Astrocyte of the cerebellum (primary cell): ENCODE results near the gene HIPK2.

Experiments
- DNase-seq: peaks from one replicate; pipeline ENCODE4 v3.0.0-alpha.2; 2011; ENCODE audit warnings: low read depth
- H3K4me3 ChIP-seq: 2 replicates; pipeline ENCODE4 v1.5.1; 2011; ENCODE audit warnings: mild to moderate bottlenecking, low read depth, low read length, moderate library complexity
- CTCF ChIP-seq: IDR thresholded peaks from 2 replicates; pipeline ENCODE4 v1.5.1; 2012; ENCODE audit warnings: low read length, low read depth, moderate library complexity, mild to moderate bottlenecking; ENCODE audit errors: missing control alignments
- in situ Hi-C: cut with HindIII; loops from 2 replicates; pipeline ENCODE4 v1.10.0; 2017; ENCODE audit warnings: low sequenced_read_pairs

HIPK2 gene

GRCh38 chr7:139657725-139658124, 120.1 kb downstream of the HIPK2 start:
- in situ Hi-C loops = no loop called here
- H3K4me3 ChIP-seq = no peak overlapping the region
- no peak for DNase-seq
- no peak for TF ChIP-seq CTCF

GRCh38 chr7:139656387-139656786, 121.4 kb downstream of the HIPK2 start:
- in situ Hi-C loops = no loop called here
- no peak for TF ChIP-seq CTCF
- no peak for DNase-seq
- H3K4me3 ChIP-seq = no peak overlapping the region

- no peak for TF ChIP-seq CTCF
- in situ Hi-C loops = no loop called here
- no peak for DNase-seq
- no peak overlapping the region for H3K4me3 ChIP-seq
Observed at GRCh38 chr7:139655305-139655704, 122.5 kb downstream of the HIPK2 start.

GRCh38 chr7:139654276-139655181, 123.3 kb downstream of the HIPK2 start:
- no peak for TF ChIP-seq CTCF
- in situ Hi-C loops = no loop called here
- no peak overlapping the region for H3K4me3 ChIP-seq
- DNase-seq = no peak

GRCh38 chr7:139651914-139652313, 125.9 kb downstream of the HIPK2 start:
- DNase-seq = no peak
- in situ Hi-C loops = no loop called here
- no peak overlapping the region for H3K4me3 ChIP-seq
- TF ChIP-seq CTCF = no peak

GRCh38 chr7:139651308-139651707, 126.5 kb downstream of the HIPK2 start:
- no peak for DNase-seq
- in situ Hi-C loops = no loop called here
- H3K4me3 ChIP-seq = no peak overlapping the region

More at GRCh38 chr7:139651308-139651707, 126.5 kb downstream of the HIPK2 start:
- no peak for TF ChIP-seq CTCF
